Measurements from ENCODE around the gene TRPM5.

Gene TRPM5

DNA sequence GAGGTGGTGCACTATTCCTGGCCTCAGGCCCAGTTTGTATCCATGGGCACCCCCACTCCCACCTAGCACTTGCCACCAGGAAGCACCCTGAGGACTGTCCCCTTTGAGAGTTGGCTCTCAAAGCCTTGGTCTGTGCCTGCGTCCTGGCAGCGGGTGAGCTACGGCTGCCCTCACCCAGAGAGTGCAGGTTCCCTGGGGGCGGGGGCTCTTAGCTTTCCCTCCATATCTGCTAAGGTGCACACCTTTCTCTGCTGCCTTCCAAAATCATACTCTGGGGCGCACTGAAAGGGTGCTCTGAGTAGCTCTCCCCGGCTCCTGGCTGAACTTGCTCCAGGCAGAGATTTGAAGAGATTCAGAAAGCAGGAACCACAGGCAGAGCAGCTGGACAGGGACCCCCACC lies 7.6 kb upstream of the TRPM5 start:
- DNase-seq, result no peak

DNA sequence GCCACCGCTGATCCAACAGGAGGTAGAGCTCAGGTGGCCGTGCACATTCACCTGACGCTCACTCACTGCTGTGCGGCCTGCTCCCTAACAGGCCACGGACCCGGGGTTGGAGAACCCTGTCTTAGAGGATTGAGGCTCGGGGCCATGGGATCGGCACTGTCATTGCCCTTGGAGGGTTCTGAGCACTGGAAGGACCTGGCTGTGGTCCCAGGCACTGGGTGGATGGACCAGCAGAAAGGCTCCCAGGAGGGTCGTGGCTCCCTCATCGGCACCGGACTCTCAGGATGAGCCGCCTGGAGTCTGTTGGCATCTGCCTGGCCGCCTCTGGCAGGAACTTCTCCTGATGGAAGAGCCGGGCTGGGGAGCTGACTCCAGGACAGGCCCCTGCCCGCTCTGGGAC lies 7.0 kb upstream of the TRPM5 start:
- DNase-seq, result no peak

DNA sequence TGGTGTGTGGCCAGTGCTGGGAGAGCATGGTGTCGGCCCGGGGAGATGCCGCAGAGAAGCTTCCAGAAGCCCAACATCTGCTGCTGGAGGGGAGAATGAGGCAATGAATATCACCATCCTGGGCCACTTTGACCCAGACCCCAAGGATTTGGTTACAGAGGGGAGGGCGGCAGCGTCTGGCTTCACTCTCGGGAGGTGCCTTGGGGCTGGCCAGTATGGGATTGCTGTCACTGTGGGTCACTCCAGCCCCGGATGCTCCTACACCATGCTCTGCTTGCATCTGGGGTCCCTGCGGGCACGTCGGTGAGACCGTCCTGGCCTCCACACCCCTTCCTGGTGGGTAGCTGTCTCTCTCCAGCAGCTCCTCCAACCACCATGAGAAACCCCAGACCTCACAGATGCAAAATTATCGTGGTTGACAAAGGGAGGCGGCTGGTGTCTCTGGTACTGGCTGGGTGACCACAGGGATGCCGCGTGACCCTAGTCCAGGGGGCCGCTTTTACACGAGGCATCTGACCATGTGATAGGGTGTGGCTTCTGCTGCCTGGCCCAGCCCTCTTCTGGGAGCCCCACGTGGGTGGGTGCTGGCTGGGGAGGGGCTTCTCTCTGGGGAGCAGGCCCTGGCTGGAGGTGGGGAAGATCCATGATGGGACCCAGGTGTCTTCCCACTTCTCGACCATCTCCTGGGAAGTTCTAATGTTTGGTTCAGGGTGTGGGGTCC lies 6.2 kb upstream of the TRPM5 start:
- DNase-seq, result no peak

DNA sequence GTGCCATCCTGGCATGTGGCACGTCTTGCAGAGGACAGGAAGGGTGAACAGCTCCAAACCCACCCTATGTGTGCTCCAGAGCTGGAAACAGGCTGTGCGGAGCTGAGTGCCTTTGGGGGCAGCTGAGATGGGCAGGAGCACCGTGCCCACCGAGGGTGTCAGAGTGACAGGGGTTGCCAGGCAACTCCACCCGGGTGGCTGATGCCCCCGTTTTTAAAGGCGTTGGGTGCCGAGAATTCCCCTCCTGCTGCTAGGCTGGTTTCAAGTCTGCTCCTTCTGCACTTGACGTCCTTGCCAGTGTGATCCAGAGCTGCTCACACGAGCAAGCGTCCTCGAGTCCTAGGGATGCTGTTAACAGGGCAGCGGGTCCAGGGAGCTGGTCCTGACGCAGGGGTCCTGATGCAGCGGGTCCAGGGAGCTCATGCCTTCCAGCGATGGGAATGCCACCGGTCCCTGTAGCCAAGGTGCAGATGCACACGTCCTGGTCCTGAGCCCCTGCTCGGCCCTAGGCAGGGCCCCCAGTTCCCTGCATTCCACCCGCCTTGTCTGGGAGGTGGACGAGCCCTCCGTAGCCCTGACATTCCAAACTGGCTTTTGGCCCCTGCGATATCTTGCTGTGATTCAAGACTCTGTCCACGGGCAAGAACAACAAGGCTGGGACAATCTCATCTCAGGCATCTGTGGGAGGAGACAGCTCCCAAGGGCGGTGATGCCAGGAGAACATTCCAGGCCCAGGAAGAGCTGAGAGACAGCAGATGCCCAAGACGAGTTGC lies 5.4 kb upstream of the TRPM5 start:
- DNase-seq, result no peak

DNA sequence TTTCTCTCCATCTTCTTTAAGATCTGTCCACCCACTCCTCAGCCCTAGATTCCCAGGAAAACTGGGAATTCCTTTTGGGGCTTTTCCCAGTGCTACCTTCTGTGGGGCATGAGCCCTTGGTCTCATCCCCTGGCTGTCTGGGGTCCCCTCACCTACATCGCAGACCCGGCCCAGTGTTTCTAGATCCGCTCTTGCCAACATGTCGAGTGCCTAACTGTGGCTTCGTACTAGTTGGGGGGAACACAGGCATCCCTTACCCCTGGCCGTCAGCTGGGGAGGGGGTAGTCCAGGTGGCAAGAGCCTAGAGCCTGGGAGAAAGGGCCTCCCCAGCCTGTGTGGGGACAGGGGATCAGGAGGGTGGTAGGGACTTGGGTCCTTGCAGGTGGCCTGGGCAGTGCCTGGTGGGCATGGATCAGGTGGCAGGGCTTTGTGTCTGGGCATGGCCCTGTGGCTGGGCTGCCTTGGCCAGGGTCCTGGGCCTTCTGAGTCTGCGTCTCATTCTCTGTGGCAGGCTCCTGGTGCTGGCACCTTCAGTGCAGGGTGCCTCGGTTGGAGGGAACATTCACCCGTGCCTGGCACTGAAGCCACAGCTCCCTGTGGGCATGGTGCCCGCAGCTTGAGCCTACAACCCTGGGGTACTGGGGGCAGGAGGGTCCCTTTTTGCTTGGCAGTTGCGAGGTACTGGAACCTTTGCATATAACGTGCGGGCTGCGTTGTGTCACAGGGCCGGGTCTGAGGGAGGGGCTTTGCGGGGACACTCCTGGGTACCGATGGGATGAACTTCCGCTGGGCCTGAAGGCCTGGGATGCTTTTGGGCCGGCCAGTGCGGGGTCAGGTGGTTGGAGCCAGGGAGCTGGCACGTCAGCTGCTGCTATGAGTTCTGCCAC lies 4.6 kb upstream of the TRPM5 start:
- no peak for DNase-seq

DNA sequence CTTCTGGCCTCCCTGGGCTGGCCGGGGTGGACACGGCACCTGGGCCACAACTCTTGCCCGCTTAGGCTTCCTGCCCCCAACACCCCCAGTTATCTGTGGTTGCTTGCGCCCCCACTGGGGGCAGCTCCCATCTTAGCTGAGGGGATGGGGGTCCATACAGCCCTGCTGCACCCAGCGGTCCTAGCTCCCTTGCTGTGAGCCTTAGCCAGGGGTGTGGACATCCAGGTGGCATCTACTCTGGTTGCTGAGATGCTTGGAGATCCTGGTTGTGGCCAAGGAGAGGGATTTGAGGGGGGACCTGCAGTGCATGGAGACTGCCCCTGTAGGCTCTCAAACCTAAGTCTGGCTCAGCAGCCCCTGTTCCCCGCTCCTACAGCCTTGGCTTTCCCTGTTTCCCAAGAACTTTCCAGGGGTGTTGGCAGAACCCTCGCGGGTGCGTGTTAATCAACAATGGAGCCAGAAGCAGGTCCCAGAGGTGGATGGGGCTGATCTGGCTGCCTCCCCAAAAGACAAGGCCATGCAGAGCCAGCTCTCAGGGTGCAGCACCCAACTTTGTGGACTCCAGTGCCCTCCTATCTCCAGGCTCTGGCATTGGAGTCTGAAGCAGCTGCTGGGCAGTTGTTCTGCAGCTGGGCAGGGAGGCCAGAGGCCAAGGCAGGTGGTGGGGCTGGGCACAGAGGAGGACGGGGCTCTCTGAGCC lies 3.8 kb upstream of the TRPM5 start:
- no peak for DNase-seq

DNA sequence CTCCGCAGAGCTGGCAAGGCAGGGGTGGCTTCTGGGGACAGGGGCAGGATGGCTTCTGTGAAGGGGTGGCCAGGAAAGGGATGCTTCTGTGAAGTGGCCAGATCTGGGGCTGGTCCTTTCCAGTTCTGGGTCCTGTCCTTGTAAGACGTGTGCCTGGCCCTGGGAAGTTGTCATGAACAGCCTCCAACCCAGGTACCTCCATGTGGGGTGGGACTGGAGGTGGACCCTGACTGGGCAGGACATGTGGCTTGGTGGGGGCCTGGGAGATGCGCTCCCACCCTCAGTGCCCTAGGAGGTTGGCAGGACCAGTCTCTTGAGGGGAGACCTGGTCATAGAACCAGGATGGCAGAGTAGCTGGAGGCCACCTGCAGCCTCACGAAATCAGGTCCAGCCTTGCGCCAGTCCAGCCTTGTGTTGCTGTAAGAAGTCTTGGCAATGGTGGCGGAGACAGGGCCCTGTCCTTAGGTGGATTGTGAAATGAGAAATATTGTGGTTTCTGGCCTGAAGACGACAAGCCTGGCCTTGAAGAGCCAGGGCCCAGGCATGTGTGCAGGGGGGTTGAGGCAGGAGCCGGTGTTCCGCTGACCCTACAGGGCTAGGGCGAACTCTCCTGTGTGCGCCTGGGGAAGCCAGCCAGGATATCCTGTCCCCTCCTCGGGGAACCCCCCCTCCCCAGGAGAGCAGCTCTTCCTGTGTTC lies 3.1 kb upstream of the TRPM5 start:
- DNase-seq, result no peak

DNA sequence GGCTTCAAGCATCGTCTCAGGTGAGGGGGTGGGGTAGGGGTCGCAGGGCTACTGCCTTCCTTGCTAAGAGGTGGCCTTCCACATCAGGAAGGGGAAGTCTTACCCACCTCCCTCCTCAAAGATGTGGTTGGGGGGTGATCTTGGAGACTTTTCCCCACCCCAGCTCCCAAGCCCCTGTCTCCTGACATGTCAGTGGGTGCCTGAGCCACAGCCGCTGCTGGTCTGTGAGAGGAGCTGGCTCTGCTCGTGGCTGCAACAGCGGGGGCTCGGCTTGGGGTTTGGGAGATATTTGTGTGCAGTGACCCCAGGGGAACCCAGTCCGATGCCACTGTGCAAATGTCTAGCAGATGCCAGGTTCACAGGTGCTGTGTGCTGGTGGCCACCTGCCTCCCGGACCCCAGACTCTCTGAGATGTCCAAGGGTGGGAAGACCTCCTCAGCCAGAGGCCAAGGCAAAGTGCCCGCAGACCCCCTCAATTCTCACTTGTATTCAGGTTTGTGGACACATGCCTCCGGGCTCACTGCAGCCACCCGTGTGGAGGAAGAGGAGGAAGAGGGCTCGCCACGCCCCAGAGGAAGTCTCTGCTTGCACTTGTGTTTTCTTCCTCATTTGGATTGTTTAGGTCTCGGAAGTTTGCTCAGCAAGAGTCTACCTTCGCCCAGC lies 2.4 kb upstream of the TRPM5 start:
- DNase-seq, result peak in 1 of 2 donors; percentile 24

DNA sequence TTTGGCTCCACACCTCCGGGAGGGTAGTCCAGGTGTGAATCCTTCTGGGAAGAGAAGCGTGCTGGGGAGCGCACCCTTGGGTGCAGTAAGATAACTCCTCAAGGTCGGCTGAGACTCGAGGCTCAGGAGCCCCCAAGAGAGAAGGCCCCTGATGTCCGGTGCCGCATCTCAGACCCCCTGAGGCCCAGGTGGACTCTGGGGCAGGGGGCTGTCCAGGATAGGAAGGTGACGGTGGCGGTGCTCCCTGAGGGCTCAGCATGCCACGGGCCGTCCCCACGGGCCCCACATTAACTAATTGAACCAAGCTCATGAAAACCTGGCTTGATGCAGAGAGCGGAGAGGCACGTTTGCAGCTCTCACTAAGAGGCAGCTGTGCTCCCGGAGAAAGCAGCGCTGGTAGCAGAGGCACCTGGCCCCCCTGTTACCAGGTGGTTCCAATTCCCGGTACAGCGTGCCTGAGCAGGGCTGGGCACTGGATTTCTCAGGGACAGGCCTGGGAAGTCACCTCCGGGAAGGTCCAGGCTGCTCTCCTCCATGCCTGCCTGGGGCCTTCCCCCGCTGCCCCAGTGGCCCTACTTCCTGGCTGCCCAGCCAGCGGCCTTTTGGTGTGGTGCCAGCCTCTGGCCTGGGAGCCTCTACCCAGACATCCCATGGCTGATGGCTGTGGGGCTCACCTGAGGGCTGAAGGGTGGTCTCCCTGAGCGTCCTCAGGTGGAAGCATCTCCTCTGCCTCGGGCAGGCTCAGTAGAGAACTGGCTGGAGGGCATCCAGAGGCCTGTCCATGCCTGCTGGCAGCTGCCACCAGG lies 1.6 kb upstream of the TRPM5 start:
- no peak for DNase-seq

DNA sequence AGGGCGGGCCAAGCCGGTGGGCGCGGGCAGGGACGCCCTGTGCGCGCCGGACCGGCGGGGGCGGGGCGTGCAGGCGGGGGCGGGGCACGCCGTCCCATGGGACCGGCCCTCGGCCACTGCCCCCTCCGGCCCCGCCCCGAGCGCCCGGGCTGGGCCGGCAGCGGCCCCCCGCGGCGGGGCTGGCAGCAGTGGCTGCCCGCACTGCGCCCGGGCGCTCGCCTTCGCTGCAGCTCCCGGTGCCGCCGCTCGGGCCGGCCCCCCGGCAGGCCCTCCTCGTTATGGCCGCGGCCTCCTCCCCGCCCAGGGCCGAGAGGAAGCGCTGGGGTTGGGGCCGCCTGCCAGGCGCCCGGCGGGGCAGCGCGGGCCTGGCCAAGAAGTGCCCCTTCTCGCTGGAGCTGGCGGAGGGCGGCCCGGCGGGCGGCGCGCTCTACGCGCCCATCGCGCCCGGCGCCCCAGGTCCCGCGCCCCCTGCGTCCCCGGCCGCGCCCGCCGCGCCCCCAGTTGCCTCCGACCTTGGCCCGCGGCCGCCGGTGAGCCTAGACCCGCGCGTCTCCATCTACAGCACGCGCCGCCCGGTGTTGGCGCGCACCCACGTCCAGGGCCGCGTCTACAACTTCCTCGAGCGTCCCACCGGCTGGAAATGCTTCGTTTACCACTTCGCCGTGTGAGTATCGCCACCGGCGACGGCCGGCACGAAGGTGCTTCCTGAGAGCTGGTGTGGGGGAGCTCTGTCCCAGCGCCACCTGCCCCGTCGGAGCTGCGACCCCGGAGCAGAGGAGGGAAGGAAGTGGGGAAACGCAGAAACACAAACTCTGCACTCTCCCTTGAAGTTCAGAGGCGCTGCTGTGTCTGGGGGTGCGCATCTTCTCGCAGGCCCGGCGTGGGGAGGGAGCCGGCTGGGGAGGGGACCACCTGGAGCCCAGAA lies 769 bp upstream of the TRPM5 start, which contains the start of gene KCNQ1:
Gene KCNQ1 (plus strand): TSS at position 188 of the 925 bp plus-strand sequence. CDS start 91 bp downstream, at position 279.
- DNase-seq, result peak; percentile 33 to 55

DNA sequence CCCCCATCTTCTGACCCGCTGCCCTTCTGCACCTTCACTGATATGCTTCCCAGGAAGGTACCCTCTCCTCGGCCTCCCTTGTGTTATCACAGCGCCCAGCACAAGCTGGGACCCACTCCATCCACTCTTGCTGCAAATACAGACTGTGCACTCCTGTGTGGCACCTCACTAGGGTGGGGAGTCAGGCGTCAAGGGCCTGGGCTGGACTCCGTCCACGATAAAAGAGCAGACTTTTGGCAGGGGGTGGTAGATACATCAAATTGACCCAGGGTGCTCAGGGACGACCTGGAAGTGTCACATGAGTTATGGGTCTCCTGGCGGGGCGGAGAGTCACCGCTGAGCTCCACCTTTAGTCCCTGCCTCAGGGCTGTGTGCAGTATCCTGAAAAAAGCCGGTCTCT lies 908 bp downstream of the TRPM5 start:
- no peak for DNase-seq

DNA sequence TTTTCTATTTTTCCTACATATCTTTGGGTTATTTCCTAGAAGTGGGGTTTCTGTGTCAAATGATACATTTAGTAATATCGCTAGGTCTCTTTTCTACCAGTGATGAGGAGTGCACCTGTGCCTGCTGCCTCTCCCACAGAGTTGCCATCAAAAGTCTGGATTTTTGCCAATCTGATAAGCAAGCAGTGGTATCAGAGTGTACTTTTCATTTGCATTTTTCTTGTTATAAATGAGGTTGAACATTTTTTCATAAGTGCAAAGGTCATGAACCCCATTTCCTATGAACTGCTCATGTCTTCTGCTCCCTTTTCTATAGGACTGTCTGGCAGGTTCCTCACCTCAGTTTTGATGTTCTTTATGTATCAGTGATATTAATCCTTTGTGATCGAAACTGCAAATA lies 1.7 kb downstream of the TRPM5 start:
- no peak for DNase-seq

DNA sequence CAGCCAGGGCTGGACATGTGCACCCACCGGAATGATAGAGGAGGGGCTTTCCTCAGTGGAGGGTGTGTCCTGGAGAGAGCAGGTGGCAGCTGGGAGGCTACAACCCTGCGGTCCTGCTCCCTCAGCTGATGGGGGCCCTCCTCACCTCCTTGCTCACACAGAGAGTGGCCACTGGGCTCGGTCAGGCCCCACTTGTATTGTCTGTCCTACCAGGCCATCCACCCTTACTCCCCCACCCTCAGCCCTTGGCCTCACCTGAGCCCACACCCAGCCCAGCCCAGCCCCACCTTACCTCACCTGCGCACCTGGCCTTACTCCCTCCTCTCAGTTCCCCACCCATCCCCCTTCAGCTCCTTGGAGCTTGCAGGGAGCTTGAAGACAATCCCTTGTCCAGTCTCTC lies 3.1 kb downstream of the TRPM5 start:
- DNase-seq, result no peak

DNA sequence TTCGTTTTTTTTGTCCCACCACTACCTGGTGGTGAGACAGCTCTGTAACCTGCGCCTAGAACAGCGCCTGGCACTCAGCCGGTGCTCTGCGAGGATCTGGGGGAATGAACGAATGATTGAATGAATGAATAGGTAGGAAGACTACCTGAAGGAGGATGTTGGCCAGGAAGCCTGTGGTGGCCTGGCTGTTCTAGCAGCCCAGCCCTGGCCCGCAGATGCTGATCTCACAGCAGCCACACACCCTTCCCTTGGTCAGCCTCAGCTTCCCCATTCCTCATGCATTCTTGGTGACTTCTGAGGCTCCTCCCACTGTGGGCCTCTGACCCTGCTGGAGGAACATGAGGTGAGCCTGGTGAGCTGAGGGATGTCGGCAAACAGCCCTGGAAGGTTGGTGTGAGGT lies 3.7 kb downstream of the TRPM5 start:
- no peak for DNase-seq

DNA sequence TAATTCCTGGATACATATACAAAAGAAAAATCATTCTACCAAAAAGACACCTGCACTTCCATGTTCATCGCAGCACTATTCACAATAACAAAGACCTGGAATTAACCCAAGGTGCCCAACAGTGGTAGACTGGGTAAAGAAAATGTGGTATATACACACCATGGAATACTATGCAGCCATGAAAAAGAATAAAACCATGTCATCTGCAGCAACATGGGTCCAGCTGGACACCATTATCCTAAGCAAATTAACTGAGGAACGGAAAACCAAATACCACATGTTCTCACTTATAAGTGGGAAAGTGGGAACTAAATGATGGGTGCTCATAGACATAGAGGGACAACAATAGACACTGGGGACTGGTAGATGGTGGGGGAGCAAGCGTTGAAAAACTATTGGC lies 4.5 kb downstream of the TRPM5 start:
- no peak for DNase-seq

DNA sequence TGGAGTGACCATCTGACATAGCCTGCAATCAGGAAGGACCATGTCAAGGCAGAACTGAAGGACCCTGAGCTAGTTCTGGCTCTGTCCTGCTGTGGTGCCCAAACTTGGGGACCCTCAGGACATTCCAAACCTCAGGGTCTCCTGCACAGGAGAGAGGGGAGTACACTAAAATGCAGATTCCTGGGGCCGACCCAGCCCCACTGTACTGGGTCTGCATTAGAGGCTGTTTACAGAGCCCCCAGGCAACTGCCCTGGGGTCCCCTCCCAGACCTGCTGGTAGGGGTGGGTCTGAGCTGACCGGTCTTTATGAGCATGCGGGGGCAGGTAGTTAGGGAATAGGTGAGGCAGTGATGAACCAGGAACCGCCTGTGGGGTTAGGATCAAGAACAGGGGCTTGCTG lies 6.8 kb downstream of the TRPM5 start:
- DNase-seq, result no peak

DNA sequence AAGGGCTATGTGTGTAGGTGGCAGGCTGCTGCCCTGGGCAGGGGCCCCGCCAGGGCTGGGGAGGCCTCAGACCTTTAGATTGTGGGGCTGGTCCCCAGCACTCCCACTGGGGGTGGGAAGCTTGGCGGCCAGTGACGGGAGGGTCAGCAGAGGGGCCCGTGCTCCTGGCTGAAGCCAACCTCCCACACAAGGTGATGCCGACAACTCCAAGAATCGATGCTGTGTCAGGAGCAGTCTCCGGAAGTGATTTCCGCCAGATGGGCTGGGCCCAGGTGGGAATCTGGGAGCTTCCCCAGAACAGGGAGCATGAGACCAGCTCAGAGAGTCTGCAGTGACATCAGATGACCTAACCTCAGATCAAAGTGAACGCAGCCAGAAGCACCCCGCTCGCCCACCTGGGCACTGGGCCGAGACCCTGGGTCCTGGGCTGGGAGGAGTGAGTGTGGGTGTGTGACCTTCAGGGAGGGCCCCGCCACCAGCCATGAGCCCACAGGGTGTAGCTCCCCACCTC lies 7.7 kb downstream of the TRPM5 start:
- no peak for DNase-seq

DNA sequence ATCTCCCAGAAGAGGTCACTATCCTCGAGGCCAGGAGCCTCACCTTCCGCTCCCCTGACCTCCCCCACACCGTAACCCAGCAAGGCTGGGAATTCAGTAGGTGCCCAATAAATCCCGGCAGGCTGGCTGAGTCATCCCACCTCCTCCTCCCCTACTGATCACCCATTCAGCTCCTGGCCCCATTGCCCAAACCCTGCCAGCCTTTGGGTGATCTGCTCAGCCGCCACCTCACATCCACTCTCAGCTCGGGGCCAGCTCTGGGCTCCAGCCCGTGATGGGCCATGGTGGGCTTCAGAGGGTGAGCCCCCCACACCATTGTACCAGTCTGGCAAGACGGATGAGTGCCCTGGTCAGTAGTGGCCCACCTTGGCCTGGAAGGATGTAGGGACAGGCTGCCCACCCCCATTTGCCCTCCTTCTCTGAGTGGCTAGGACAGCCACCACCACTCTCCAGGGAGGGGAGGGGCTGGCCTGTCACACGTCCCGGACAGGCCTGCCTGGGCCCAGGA lies 8.2 kb downstream of the TRPM5 start:
- DNase-seq, result no peak
